Esophagus muscularis mucosa (tissue), 4 donors: ENCODE measurements around the gene MANEA. TPM values are rescaled to one million over a fixed set of nuclear protein-coding genes. Genes with fewer than 3 reads are reported as not detected.

Experiments
- DNase-seq: peaks from one replicate; pipeline ENCODE4 v3.0.0-alpha.2; 2017; ENCODE audit errors: extremely low spot score
- H3K27ac ChIP-seq, 4 donors: fragments of 200-600 bp; sonication (generic); replicated peaks in 1 of 4; 1 replicate in 3 of 4; 2 replicates in 1 of 4; pipeline ENCODE4 v1.5.1; 2016 to 2019; ENCODE audit warnings: mild to moderate bottlenecking in 1 of 4
- H3K27me3 ChIP-seq, 4 donors: fragments of 200-600 bp; sonication (generic); one replicate each; pipeline versions ENCODE4 v1.5.1 to v1.6.0; 2016 to 2019
- H3K36me3 ChIP-seq, 4 donors: fragments of 200-600 bp; sonication (generic); one replicate each; pipeline ENCODE4 v1.5.1; 2016 to 2019
- H3K4me1 ChIP-seq, 4 donors: fragments of 200-600 bp; sonication (generic); one replicate each; pipeline ENCODE4 v1.5.1; 2016 to 2019
- H3K4me3 ChIP-seq, 4 donors: fragments of 200-600 bp; sonication (generic); 1 replicate in 2 of 4; 2 replicates in 2 of 4; pipeline ENCODE4 v1.5.1; 2016 to 2019; ENCODE audit warnings: mild to moderate bottlenecking in 4 of 4, moderate library complexity in 1 of 4
- H3K9me3 ChIP-seq, 4 donors: fragments of 200-600 bp; sonication (generic); 1 replicate in 3 of 4; 2 replicates in 1 of 4; pipeline ENCODE4 v1.5.1; 2016 to 2019
- CTCF ChIP-seq, 3 experiments: fragments of 200-600 bp in 2 of 3; fragments of 450-650 bp in 1 of 3; sonication (generic) in 2 of 3; IDR thresholded peaks; one replicate each; pipeline ENCODE4 v1.5.1; 2017 to 2019; ENCODE audit warnings: antibody characterized with exemption in 3 of 3, mild to moderate bottlenecking in 2 of 3, moderate library complexity in 1 of 3
- EP300 ChIP-seq: sonication (generic); formaldehyde crosslinking; IDR thresholded peaks from one replicate; pipeline ENCODE4 v1.6.1; 2017; ENCODE audit warnings: antibody characterized with exemption
- POLR2A ChIP-seq: fragments of 450-650 bp; IDR thresholded peaks from one replicate; pipeline ENCODE4 v1.6.1; 2017; ENCODE audit warnings: antibody characterized with exemption, moderate library complexity, mild to moderate bottlenecking, low read depth
- POLR2AphosphoS5 ChIP-seq, 2 donors: sonication (generic); formaldehyde crosslinking; IDR thresholded peaks; one replicate each; pipeline ENCODE4 v1.6.1; 2017; ENCODE audit warnings: antibody characterized with exemption in 2 of 2
- WGBS: methylation state at CpG from one replicate; pipeline ENCODE4 v1.1.5; 2018; 5-methylcytosine and 5-hydroxymethylcytosine counted together
- intact Hi-C: fragments of 100-400 bp; cut with DNase I; formaldehyde crosslinking; loops from one replicate; pipeline ENCODE4 v1.15.1; 2023
- total RNA-seq, 4 donors: library from RNA; depleted of rRNA; stranded (reverse); fragments of >200 nt; gene quantifications; one replicate each; pipeline versions ENCODE4 v1.1.0 to v1.2.1, GENCODE V29; 2016

The MANEA gene
- total RNA-seq, 4 donors from 2014 or later: 7.0 to 8.9 (median 7.8) TPM

- DNase-seq: no peak
- Histone ChIP-seq H3K27ac (no peak overlapping the region), H3K9me3 (no peaks in the 10 kb centered on the region), H3K27me3 (no peaks in the 10 kb centered on the region), H3K4me3 (no peak overlapping the region), H3K36me3 (no peaks in the 10 kb centered on the region), H3K4me1 (no peaks in the 10 kb centered on the region)
- intact Hi-C loops: no loop called here
- TF ChIP-seq EP300 (no peak), POLR2A (no peak), POLR2AphosphoS5 (IDR thresholded peaks at IDR 0.05) (no peak), CTCF (IDR thresholded peaks at IDR 0.05) (no peak)
Observed at GRCh38 chr6:95654176-95654575, 76.8 kb downstream of the MANEA start.

GRCh38 chr6:95658886-95659285 lies 81.6 kb downstream of the MANEA start:
- Histone ChIP-seq H3K9me3 (no peaks in the 10 kb centered on the region), H3K4me3 (no peak overlapping the region), H3K27ac (no peak overlapping the region), H3K27me3 (no peaks in the 10 kb centered on the region), H3K36me3 (no peaks in the 10 kb centered on the region), H3K4me1 (no peaks in the 10 kb centered on the region)
- intact Hi-C loops: no loop called here
- WGBS: 49% methylated on average over 2 of the region's 2 CpGs
- no peak for DNase-seq
- TF ChIP-seq POLR2A (no peak), POLR2AphosphoS5 (IDR thresholded peaks at IDR 0.05) (no peak), CTCF (IDR thresholded peaks at IDR 0.05) (no peak), EP300 (no peak)
